HepG2 (cell line): Measurements from ENCODE around the gene ZNF414.

Source experiments
- ARID5B ChIP-seq: IDR thresholded peaks from 2 replicates; pipeline ENCODE4 v1.4.0; 2020; ENCODE audit warnings: mild to moderate bottlenecking, missing genetic modification reagents
- CTCF ChIP-seq: sonication (generic); formaldehyde crosslinking; IDR thresholded peaks from 2 replicates; pipeline ENCODE4 v1.5.0; 2020; ENCODE audit warnings: mild to moderate bottlenecking, missing genetic modification reagents, moderate library complexity
- HDAC2 ChIP-seq: sonication (generic); formaldehyde crosslinking; IDR thresholded peaks from 2 replicates; pipeline ENCODE4 v1.4.0; 2020; ENCODE audit warnings: missing genetic modification reagents
- JUN ChIP-seq: sonication (generic); formaldehyde crosslinking; IDR thresholded peaks from 2 replicates; pipeline ENCODE4 v1.4.0; 2020; ENCODE audit warnings: mild to moderate bottlenecking, missing genetic modification reagents
- KDM6A ChIP-seq: IDR thresholded peaks from 2 replicates; pipeline ENCODE4 v1.6.1; 2016; ENCODE audit warnings: low read depth
- RAD21 ChIP-seq: fragments of 450-650 bp; formaldehyde crosslinking; IDR thresholded peaks from 2 replicates; pipeline ENCODE4 v1.5.0; 2020; ENCODE audit warnings: mild to moderate bottlenecking
- RERE ChIP-seq: IDR thresholded peaks from 2 replicates; pipeline ENCODE4 v1.6.1; 2016; ENCODE audit warnings: low read depth, missing genetic modification reagents, missing compliant biosample characterization
- RXRA ChIP-seq: sonication (generic); formaldehyde crosslinking; IDR thresholded peaks from 2 replicates; pipeline ENCODE4 v1.5.1; 2020; ENCODE audit warnings: missing genetic modification reagents
- SATB2 ChIP-seq: sonication (generic); formaldehyde crosslinking; IDR thresholded peaks from 2 replicates; pipeline ENCODE4 v1.5.0; 2020; ENCODE audit warnings: missing genetic modification reagents
- YY1 ChIP-seq: IDR thresholded peaks from 2 replicates; pipeline ENCODE4 v1.6.1; 2011; ENCODE audit warnings: low read length, low read depth, moderate library complexity, mild to moderate bottlenecking; ENCODE audit not compliant: insufficient read depth, insufficient replicate concordance
- ZNF674 ChIP-seq: sonication (generic); formaldehyde crosslinking; IDR thresholded peaks from 2 replicates; pipeline ENCODE4 v1.5.0; 2020; ENCODE audit warnings: low read depth, mild to moderate bottlenecking, missing genetic modification reagents
- ZNF800 ChIP-seq: sonication (generic); formaldehyde crosslinking; IDR thresholded peaks from 2 replicates; pipeline ENCODE4 v1.4.0; 2020; ENCODE audit warnings: missing genetic modification reagents

GRCh38 chr19:8494158-8494557 is 19.8 kb downstream of the ZNF414 start:
- TF ChIP-seq ZNF800 (no peak), ZNF674 (no peak), YY1 (no peak), RERE (CRISPR knock-in tag) (no peak), SATB2 (CRISPR knock-in tag) (no peak), KDM6A (CRISPR knock-in tag) (no peak), ARID5B (CRISPR knock-in tag) (no peak), CTCF (no peak), JUN (CRISPR knock-in tag) (no peak), RAD21 (CRISPR knock-in tag) (no peak), RXRA (CRISPR knock-in tag) (no peak), HDAC2 (no peak)
